IMR-90 (cell line): ENCODE results near the gene ARTN.

Experiments
- CEBPB ChIP-seq: IDR thresholded peaks from 2 replicates; pipeline ENCODE4 v1.6.1; 2012; ENCODE audit warnings: low read depth, low read length, improper control_type of control experiment
- POLR2A ChIP-seq: IDR thresholded peaks from 2 replicates; pipeline ENCODE4 v1.6.1; 2012; ENCODE audit warnings: mild to moderate bottlenecking, low read depth, low read length
- TF ChIP-seq, protein P1 (sequence below): conservative IDR thresholded peaks from 2 replicates; pipeline ENCODE4 v1.5.1; 2012; ENCODE audit warnings: mild to moderate bottlenecking, low read depth, low read length, improper control_type of control experiment

DNA sequence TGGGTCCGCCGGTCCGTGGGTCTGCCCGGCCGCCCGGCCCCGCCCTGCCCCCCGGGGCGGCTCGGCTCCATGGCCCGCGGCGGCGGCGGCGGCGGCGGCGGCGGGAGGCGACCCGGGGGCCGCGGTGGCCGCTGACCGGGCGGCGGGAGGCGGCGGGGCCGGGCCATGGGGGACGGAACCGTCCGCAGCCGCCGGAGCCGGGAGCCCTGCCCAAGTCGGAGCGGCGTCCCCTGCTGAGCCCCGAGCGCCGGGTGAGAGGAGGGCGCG lies 45.6 kb downstream of the ARTN start:
- TF ChIP-seq, protein P1, sequence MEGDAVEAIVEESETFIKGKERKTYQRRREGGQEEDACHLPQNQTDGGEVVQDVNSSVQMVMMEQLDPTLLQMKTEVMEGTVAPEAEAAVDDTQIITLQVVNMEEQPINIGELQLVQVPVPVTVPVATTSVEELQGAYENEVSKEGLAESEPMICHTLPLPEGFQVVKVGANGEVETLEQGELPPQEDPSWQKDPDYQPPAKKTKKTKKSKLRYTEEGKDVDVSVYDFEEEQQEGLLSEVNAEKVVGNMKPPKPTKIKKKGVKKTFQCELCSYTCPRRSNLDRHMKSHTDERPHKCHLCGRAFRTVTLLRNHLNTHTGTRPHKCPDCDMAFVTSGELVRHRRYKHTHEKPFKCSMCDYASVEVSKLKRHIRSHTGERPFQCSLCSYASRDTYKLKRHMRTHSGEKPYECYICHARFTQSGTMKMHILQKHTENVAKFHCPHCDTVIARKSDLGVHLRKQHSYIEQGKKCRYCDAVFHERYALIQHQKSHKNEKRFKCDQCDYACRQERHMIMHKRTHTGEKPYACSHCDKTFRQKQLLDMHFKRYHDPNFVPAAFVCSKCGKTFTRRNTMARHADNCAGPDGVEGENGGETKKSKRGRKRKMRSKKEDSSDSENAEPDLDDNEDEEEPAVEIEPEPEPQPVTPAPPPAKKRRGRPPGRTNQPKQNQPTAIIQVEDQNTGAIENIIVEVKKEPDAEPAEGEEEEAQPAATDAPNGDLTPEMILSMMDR = no peak
- TF ChIP-seq CEBPB (no peak), POLR2A (no peak; the same call in 1 of the 2 replicates)
